ENCODE results near the gene NCOA1. TPM values are rescaled to one million over a fixed set of nuclear protein-coding genes. Genes with fewer than 3 reads are reported as not detected.

Gene NCOA1
- polyA plus RNA-seq, 3 donors: 7.3 to 30.2 (median 10.2) TPM

DNA sequence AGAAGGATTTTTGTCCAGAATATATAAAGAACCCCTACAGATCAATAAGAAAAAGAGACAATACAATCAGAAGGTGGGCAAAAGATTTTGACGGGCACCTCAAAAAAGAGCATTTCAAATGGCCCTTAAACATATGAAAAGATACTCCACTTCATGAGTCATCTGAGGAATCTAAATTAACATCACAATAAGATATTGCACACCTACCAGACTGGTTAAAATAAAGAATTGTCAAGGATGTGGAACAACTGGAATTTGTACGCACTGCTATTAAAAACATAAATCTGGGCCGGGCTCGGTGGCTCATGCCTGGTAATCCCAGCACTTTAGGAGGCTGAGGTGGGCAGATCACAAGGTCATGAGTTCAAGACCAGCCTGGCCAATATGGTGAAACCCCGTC, 17.0 kb upstream of the NCOA1 start:
- no peaks in the 10 kb centered on the region for H3K36me3 Mint-ChIP-seq
- H3K4me2 ChIP-seq (replicated peaks; ENCODE audit: extremely low read depth, low read length, poor library complexity, severe bottlenecking): no peak overlapping the region
- 100% methylated on average over 2 of the region's 5 CpGs for WGBS (ENCODE audit: insufficient coverage)
- no peaks in the 10 kb centered on the region for H3K9me3 Mint-ChIP-seq
- no peak for DNase-seq
- peaks cover 0 to under 1% of the 10 kb centered on the region in 2 donors for H3K4me1 ChIP-seq (ENCODE audit: control insufficient read depth in 1 of 2, insufficient read depth in 2 of 2, low read length in 2 of 2)
- peaks cover 6% of the 10 kb centered on the region for H3K4me1 Mint-ChIP-seq
- no peak overlapping the region for H3K4me3 ChIP-seq (replicated peaks in 1 of 3; ENCODE audit: low read depth in 2 of 3, low read length in 3 of 3)
- no peaks in the 10 kb centered on the region for H3K27me3 ChIP-seq (ENCODE audit: control insufficient read depth in 2 of 2, insufficient read depth in 2 of 2, low read length in 2 of 2)
- no peak overlapping the region for H2AFZ ChIP-seq (ENCODE audit: insufficient read depth, low read depth, low read length, poor library complexity, severe bottlenecking)
- TF ChIP-seq, protein P1, sequence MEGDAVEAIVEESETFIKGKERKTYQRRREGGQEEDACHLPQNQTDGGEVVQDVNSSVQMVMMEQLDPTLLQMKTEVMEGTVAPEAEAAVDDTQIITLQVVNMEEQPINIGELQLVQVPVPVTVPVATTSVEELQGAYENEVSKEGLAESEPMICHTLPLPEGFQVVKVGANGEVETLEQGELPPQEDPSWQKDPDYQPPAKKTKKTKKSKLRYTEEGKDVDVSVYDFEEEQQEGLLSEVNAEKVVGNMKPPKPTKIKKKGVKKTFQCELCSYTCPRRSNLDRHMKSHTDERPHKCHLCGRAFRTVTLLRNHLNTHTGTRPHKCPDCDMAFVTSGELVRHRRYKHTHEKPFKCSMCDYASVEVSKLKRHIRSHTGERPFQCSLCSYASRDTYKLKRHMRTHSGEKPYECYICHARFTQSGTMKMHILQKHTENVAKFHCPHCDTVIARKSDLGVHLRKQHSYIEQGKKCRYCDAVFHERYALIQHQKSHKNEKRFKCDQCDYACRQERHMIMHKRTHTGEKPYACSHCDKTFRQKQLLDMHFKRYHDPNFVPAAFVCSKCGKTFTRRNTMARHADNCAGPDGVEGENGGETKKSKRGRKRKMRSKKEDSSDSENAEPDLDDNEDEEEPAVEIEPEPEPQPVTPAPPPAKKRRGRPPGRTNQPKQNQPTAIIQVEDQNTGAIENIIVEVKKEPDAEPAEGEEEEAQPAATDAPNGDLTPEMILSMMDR (IDR thresholded peaks at IDR 0.05): no peak
- H3K9me3 ChIP-seq (replicated peaks in 1 of 2; ENCODE audit: control insufficient read depth in 1 of 2, insufficient read depth in 1 of 2, low read length in 2 of 2): no peaks in the 10 kb centered on the region
- no peak overlapping the region for H3K27ac ChIP-seq (ENCODE audit: low read depth in 1 of 2, low read length in 2 of 2)
- H3K27ac Mint-ChIP-seq: no peak overlapping the region
- intact Hi-C loops (cut with micrococcal nuclease): no loop called here
- H4K20me1 ChIP-seq (ENCODE audit: insufficient read depth, low read length): no peaks in the 10 kb centered on the region
- H3K9ac ChIP-seq (ENCODE audit: insufficient read depth, low read length, poor library complexity, severe bottlenecking): no peak overlapping the region
- H3K4me3 Mint-ChIP-seq: no peak overlapping the region
- H3K27me3 Mint-ChIP-seq (ENCODE audit: low read depth in 3 of 3): peaks cover 0 to 3% (median 0%) of the 10 kb centered on the region in 3 donors
- no peaks in the 10 kb centered on the region for H3K79me2 ChIP-seq (ENCODE audit: insufficient read depth, low read length)
- H3K36me3 ChIP-seq (replicated peaks in 1 of 2; ENCODE audit: control insufficient read depth in 1 of 2, insufficient read depth in 2 of 2, low read length in 2 of 2): no peaks in the 10 kb centered on the region

DNA sequence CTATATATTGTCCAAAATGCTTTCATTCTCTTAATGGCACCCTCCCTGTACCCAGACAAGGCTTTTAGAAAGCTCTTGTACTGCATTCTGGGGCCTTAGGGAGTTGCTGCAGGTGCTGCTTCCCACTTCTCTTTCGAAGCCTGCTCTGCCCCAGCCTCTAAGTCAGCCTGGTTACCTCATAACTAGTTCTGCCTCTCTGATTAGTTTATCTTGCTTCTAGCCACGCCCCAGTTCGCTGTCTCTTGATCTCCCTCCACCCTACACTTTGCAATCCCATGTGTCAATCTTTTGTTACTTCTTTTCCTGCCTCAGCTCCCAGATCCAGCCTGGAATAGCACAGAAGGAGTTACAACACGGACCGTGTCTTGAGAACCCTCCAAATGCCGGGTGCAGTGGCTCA, 13.8 kb upstream of the NCOA1 start:
- no peak overlapping the region for H3K27ac Mint-ChIP-seq
- 79% methylated on average over 6 of the region's 6 CpGs for WGBS (ENCODE audit: insufficient coverage)
- DNase-seq: no peak
- Histone ChIP-seq H3K27me3 (ENCODE audit: control insufficient read depth in 2 of 2, insufficient read depth in 2 of 2, low read length in 2 of 2) (no peaks in the 10 kb centered on the region), H2AFZ (ENCODE audit: insufficient read depth, low read depth, low read length, poor library complexity, severe bottlenecking) (no peak overlapping the region), H4K20me1 (ENCODE audit: insufficient read depth, low read length) (no peaks in the 10 kb centered on the region), H3K9ac (ENCODE audit: insufficient read depth, low read length, poor library complexity, severe bottlenecking) (no peak overlapping the region), H3K79me2 (ENCODE audit: insufficient read depth, low read length) (no peaks in the 10 kb centered on the region), H3K9me3 (replicated peaks in 1 of 2; ENCODE audit: control insufficient read depth in 1 of 2, insufficient read depth in 1 of 2, low read length in 2 of 2) (no peaks in the 10 kb centered on the region), H3K4me1 (ENCODE audit: control insufficient read depth in 1 of 2, insufficient read depth in 2 of 2, low read length in 2 of 2) (peaks cover 7 to 8% of the 10 kb centered on the region in 2 donors), H3K4me2 (replicated peaks; ENCODE audit: extremely low read depth, low read length, poor library complexity, severe bottlenecking) (no peak overlapping the region), H3K4me3 (replicated peaks in 1 of 3; ENCODE audit: low read depth in 2 of 3, low read length in 3 of 3) (no peak overlapping the region), H3K36me3 (replicated peaks in 1 of 2; ENCODE audit: control insufficient read depth in 1 of 2, insufficient read depth in 2 of 2, low read length in 2 of 2) (no peaks in the 10 kb centered on the region), H3K27ac (ENCODE audit: low read depth in 1 of 2, low read length in 2 of 2) (no peak overlapping the region)
- TF ChIP-seq, protein P1 (IDR thresholded peaks at IDR 0.05): no peak
- no peaks in the 10 kb centered on the region for H3K27me3 Mint-ChIP-seq (ENCODE audit: low read depth in 3 of 3)
- intact Hi-C loops (cut with micrococcal nuclease): no loop called here
- no peaks in the 10 kb centered on the region for H3K36me3 Mint-ChIP-seq
- H3K4me3 Mint-ChIP-seq: no peak overlapping the region
- H3K9me3 Mint-ChIP-seq: peaks cover 0 to 3% (median 0%) of the 10 kb centered on the region in 7 donors
- peaks cover 15% of the 10 kb centered on the region for H3K4me1 Mint-ChIP-seq

All from CD14-positive monocyte (primary cell).